T-helper 1 cell treated with Interleukin-12 subunit alpha and Interleukin-12 subunit beta and Interleukin-4 antibody, amounts not matched to agents 30 ng/mL and 1 ng/mL, for 36 hours (primary cell): ENCODE measurements around the gene CHRNA1. TPM values are rescaled to one million over a fixed set of nuclear protein-coding genes. Genes with fewer than 3 reads are reported as not detected.

ENCODE experiments used
- intact Hi-C: fragments of 100-400 bp; cut with micrococcal nuclease; formaldehyde crosslinking; loops from one replicate; pipeline ENCODE4 v1.15.1; 2024
- total RNA-seq: library from RNA; stranded (reverse); gene quantifications from 2 replicates; pipeline ENCODE4 v1.2.3, GENCODE V29; 2022

CHRNA1 gene
- not detected in 2 replicates for total RNA-seq

GRCh38 chr2:174764280-174765255 is at the start of gene CHRNA1:
Gene CHRNA1, minus strand, starts transcription at chr2:174764472. Its CDS starts 78 bp downstream, at chr2:174764394.
- intact Hi-C loops, result no loop called here

GRCh38 chr2:174812037-174812436 is 47.8 kb upstream of the CHRNA1 start:
- intact Hi-C loops, result no loop called here

GRCh38 chr2:174807931-174808330 is 43.7 kb upstream of the CHRNA1 start:
- intact Hi-C loops, result no loop called here

GRCh38 chr2:174805803-174806202 is 41.5 kb upstream of the CHRNA1 start:
- intact Hi-C loops, result no loop called here

GRCh38 chr2:174802459-174802858 is 38.2 kb upstream of the CHRNA1 start:
- intact Hi-C loops, result no loop called here

- intact Hi-C loops, result no loop called here
These were observed 36.3 kb upstream of the CHRNA1 start for GRCh38 chr2:174800436-174801205.

GRCh38 chr2:174798801-174799200 is 34.5 kb upstream of the CHRNA1 start:
- intact Hi-C loops, result no loop called here

GRCh38 chr2:174797781-174798276 is 33.6 kb upstream of the CHRNA1 start:
- intact Hi-C loops, result no loop called here

GRCh38 chr2:174796319-174796771 is 32.1 kb upstream of the CHRNA1 start:
- intact Hi-C loops, result no loop called here

- intact Hi-C loops, result no loop called here
These were observed 30.6 kb upstream of the CHRNA1 start for GRCh38 chr2:174794851-174795374.

- intact Hi-C loops, result no loop called here
These were observed 28.2 kb upstream of the CHRNA1 start for GRCh38 chr2:174792309-174793025.

- intact Hi-C loops, result no loop called here
These were observed 27.5 kb upstream of the CHRNA1 start for GRCh38 chr2:174791746-174792280.

GRCh38 chr2:174791020-174791419 is 26.7 kb upstream of the CHRNA1 start:
- intact Hi-C loops, result no loop called here

GRCh38 chr2:174789001-174789400 is 24.7 kb upstream of the CHRNA1 start:
- intact Hi-C loops, result loop anchor here (2.0 kb wide), 1 partner anchor 40 kb away; no protein-coding TSS in a partner anchor

- intact Hi-C loops, result loop anchor here (1.0 to 2.0 kb wide), 2 partner anchors 10 to 40 kb away; no protein-coding TSS in a partner anchor
These were observed 24.1 kb upstream of the CHRNA1 start for GRCh38 chr2:174788291-174788929.

GRCh38 chr2:174787487-174788205 is 23.4 kb upstream of the CHRNA1 start:
- intact Hi-C loops, result loop anchor here (1.0 to 2.0 kb wide), 2 partner anchors 9 to 39 kb away; no protein-coding TSS in a partner anchor

- intact Hi-C loops, result no loop called here
These were observed 21.9 kb upstream of the CHRNA1 start for GRCh38 chr2:174786066-174786725.

GRCh38 chr2:174785481-174785880 is 21.2 kb upstream of the CHRNA1 start:
- intact Hi-C loops, result no loop called here

GRCh38 chr2:174784909-174785308 is 20.6 kb upstream of the CHRNA1 start:
- intact Hi-C loops, result no loop called here
